MM.1S (cell line): ENCODE measurements around the gene AP1M1.

Source experiments
- DNase-seq: peaks from one replicate; pipeline ENCODE4 v3.0.0-alpha.2; 2015
- H2AFZ ChIP-seq: fragments of 300-600 bp; sonication (generic); 2 replicates; pipeline ENCODE4 v1.6.0; 2016; ENCODE audit warnings: antibody characterized with exemption, low read length
- H3F3A ChIP-seq: fragments of 300-600 bp; sonication (generic); 2 replicates; pipeline ENCODE4 v1.6.1; 2016; ENCODE audit warnings: mild to moderate bottlenecking, antibody characterized with exemption, low read length, moderate library complexity, mixed read lengths; ENCODE audit not compliant: insufficient read depth
- H3K27ac ChIP-seq: fragments of 300-600 bp; sonication (generic); 2 replicates; pipeline ENCODE4 v1.5.1; 2016; ENCODE audit warnings: mild to moderate bottlenecking, low read length
- H3K27me3 ChIP-seq: fragments of 300-600 bp; sonication (generic); replicated peaks from 2 replicates; pipeline ENCODE4 v1.6.0; 2016; ENCODE audit warnings: low read length; ENCODE audit not compliant: insufficient read depth
- H3K36me3 ChIP-seq: fragments of 300-600 bp; sonication (generic); replicated peaks from 2 replicates; pipeline ENCODE4 v1.6.1; 2016; ENCODE audit warnings: mild to moderate bottlenecking, low read length, mixed read lengths; ENCODE audit not compliant: insufficient read depth
- H3K4me1 ChIP-seq: fragments of 300-600 bp; sonication (generic); 2 replicates; pipeline ENCODE4 v1.6.1; 2016; ENCODE audit warnings: low read length, mixed read lengths
- H3K4me2 ChIP-seq: fragments of 300-600 bp; sonication (generic); 2 replicates; pipeline ENCODE4 v1.6.0; 2016; ENCODE audit warnings: low read depth, low read length
- H3K4me3 ChIP-seq: fragments of 300-600 bp; sonication (generic); 2 replicates; pipeline ENCODE4 v1.5.1; 2016; ENCODE audit warnings: low read length, mixed read lengths
- H3K79me2 ChIP-seq: fragments of 300-600 bp; sonication (generic); 2 replicates; pipeline ENCODE4 v1.6.1; 2016; ENCODE audit warnings: mixed run types, low read length, mixed read lengths
- H3K9ac ChIP-seq: fragments of 300-600 bp; sonication (generic); 2 replicates; pipeline ENCODE4 v1.6.1; 2016; ENCODE audit warnings: low read length, mixed read lengths
- H3K9me2 ChIP-seq: fragments of 300-600 bp; sonication (generic); replicated peaks from 2 replicates; pipeline ENCODE4 v1.6.1; 2016; ENCODE audit warnings: mild to moderate bottlenecking, low read length, mixed read lengths; ENCODE audit not compliant: insufficient read depth
- H3K9me3 ChIP-seq: fragments of 300-600 bp; sonication (generic); replicated peaks from 2 replicates; pipeline ENCODE4 v1.6.1; 2016; ENCODE audit warnings: mild to moderate bottlenecking, low read length, mixed read lengths; ENCODE audit not compliant: insufficient read depth
- H4K20me1 ChIP-seq: fragments of 300-600 bp; sonication (generic); 2 replicates; pipeline ENCODE4 v1.6.1; 2016; ENCODE audit warnings: mild to moderate bottlenecking, low read length, moderate library complexity, mixed read lengths; ENCODE audit not compliant: insufficient read depth
- EZH2 ChIP-seq: fragments of 300-600 bp; sonication (generic); optimal IDR thresholded peaks from 2 replicates; pipeline ENCODE3; 2017; ENCODE audit warnings: low read depth, mild to moderate bottlenecking, antibody characterized with exemption, low read length, mixed read lengths
- EZH2phosphoT487 ChIP-seq: fragments of 300-600 bp; sonication (generic); IDR thresholded peaks from 2 replicates; pipeline ENCODE4 v1.6.1; 2018; ENCODE audit warnings: antibody characterized with exemption, low read length
- TF ChIP-seq, protein P1 (sequence below): fragments of 300-600 bp; sonication (generic); IDR thresholded peaks from 2 replicates; pipeline ENCODE4 v1.5.1; 2016; ENCODE audit warnings: antibody characterized with exemption, low read length, mixed read lengths

AP1M1 gene

DNA sequence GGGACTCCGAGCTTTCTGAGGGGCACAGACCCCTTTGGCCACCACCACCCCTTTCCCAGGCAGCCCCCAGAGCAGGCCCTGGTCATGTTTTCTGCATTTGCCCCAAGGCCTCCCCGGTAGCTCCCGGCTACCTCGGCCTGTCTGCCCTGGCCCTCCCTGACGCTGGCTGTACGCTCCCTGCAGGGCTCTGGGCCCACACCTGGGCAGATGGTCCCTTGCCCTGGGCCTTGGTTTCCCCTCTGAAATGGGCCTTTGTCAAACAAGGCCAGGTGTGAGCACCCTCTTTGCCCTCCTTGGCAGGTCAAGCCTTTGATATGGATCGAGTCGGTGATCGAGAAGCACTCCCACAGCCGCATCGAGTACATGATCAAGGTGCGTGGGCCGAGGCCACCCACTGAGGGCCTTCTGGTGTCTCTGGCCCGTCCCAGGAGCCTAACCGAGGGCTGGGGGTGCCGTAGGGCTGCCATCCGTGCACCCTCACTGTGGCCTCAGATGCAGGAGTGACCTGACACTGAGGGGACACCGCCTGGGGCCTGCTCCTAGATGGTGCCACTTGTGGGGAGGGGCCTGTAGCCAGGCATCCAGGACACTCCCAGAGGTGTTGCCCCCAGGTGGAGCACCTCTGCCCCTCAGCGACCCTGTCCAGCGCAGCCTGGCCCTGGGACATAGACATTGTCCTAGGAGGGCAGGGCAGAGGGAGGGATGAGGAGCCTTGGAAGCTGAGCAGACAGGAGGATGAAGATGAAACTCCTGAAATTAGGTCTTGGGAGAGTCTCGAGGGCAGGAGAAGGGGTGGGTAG is 30.3 kb downstream of the AP1M1 start:
- Histone ChIP-seq H3K9me3 (no peaks in the 10 kb centered on the region), H3K9me2 (no peaks in the 10 kb centered on the region), H3K27ac (no peak overlapping the region), H3K9ac (no peak overlapping the region), H3K4me2 (no peak overlapping the region), H3K36me3 (no peaks in the 10 kb centered on the region), H4K20me1 (no peaks in the 10 kb centered on the region), H3K4me3 (no peak overlapping the region), H3F3A (no peaks in the 10 kb centered on the region), H2AFZ (no peak overlapping the region), H3K4me1 (no peaks in the 10 kb centered on the region), H3K79me2 (no peaks in the 10 kb centered on the region), H3K27me3 (no peaks in the 10 kb centered on the region)
- TF ChIP-seq EZH2 (no peak), EZH2phosphoT487 (no peak)
- TF ChIP-seq, protein P1, sequence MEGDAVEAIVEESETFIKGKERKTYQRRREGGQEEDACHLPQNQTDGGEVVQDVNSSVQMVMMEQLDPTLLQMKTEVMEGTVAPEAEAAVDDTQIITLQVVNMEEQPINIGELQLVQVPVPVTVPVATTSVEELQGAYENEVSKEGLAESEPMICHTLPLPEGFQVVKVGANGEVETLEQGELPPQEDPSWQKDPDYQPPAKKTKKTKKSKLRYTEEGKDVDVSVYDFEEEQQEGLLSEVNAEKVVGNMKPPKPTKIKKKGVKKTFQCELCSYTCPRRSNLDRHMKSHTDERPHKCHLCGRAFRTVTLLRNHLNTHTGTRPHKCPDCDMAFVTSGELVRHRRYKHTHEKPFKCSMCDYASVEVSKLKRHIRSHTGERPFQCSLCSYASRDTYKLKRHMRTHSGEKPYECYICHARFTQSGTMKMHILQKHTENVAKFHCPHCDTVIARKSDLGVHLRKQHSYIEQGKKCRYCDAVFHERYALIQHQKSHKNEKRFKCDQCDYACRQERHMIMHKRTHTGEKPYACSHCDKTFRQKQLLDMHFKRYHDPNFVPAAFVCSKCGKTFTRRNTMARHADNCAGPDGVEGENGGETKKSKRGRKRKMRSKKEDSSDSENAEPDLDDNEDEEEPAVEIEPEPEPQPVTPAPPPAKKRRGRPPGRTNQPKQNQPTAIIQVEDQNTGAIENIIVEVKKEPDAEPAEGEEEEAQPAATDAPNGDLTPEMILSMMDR, result no peak
- no peak for DNase-seq

DNA sequence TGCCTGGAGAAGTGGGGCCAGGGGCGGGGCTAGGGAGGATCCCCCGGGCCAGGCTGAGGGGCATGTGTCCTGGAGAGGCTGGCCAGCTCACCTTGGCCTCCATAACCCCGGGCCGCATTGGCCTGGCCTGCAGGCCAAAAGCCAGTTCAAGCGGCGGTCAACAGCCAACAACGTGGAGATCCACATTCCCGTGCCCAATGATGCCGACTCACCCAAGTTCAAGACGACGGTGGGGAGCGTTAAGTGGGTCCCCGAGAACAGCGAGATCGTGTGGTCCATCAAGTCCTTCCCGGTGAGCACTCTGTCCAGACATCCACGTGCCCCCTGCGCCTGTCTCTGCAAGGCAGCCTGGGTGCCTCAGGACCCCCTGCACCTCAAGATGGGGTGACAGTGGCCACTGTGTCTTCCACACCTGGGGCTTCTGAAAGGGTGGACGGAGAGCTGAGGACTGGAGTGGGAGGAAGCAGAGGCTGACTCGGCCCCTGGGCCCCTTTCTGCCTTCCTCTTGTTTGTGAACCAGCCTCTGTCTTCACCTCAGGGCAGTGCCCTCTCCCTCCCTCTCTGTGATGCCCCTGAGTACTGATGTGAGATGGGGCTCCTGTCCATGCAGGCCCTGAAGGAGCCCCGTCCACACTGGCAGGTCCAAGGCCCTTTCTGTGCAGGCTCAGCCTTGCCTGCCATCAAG is 31.1 kb downstream of the AP1M1 start:
- H3K9ac ChIP-seq, result no peak overlapping the region
- H2AFZ ChIP-seq, result no peak overlapping the region
- no peak for TF ChIP-seq EZH2phosphoT487
- TF ChIP-seq, protein P1, result no peak
- no peak for TF ChIP-seq EZH2
- no peaks in the 10 kb centered on the region for H3K9me2 ChIP-seq
- no peak for DNase-seq
- no peak overlapping the region for H3K27ac ChIP-seq
- H3K4me2 ChIP-seq, result no peak overlapping the region
- H3K4me1 ChIP-seq, result no peaks in the 10 kb centered on the region
- H3K27me3 ChIP-seq, result no peaks in the 10 kb centered on the region
- H3K36me3 ChIP-seq, result no peaks in the 10 kb centered on the region
- no peaks in the 10 kb centered on the region for H3K79me2 ChIP-seq
- H3K4me3 ChIP-seq, result no peak overlapping the region
- H3K9me3 ChIP-seq, result no peaks in the 10 kb centered on the region
- no peaks in the 10 kb centered on the region for H4K20me1 ChIP-seq
- no peaks in the 10 kb centered on the region for H3F3A ChIP-seq

DNA sequence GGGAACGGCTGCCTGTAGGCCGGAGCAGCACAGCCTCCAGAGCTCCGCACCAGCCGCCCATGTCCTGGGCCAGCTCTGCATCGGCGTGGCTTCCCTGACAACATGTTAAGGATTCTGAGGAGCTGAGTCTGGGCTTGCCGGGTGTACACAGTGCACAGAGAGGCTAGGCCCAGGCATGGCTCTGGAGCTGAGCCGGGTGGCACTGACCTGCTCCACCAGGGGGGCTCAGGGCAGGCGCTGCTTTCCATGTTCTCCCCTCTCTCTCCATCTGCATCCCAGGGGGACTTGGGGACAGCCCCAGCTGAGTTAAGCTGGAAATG is 31.6 kb downstream of the AP1M1 start:
- H3F3A ChIP-seq, result no peaks in the 10 kb centered on the region
- no peaks in the 10 kb centered on the region for H3K4me1 ChIP-seq
- no peaks in the 10 kb centered on the region for H3K79me2 ChIP-seq
- no peak overlapping the region for H3K9ac ChIP-seq
- H3K36me3 ChIP-seq, result no peaks in the 10 kb centered on the region
- TF ChIP-seq EZH2, result no peak
- TF ChIP-seq EZH2phosphoT487, result no peak
- TF ChIP-seq, protein P1, result no peak
- no peak overlapping the region for H3K4me2 ChIP-seq
- H3K9me3 ChIP-seq, result no peaks in the 10 kb centered on the region
- H2AFZ ChIP-seq, result no peak overlapping the region
- no peaks in the 10 kb centered on the region for H3K27me3 ChIP-seq
- no peaks in the 10 kb centered on the region for H3K9me2 ChIP-seq
- H4K20me1 ChIP-seq, result no peaks in the 10 kb centered on the region
- H3K4me3 ChIP-seq, result no peak overlapping the region
- DNase-seq, result no peak
- no peak overlapping the region for H3K27ac ChIP-seq
